ENCODE measurements around the gene IKZF2. TPM values are rescaled to one million over a fixed set of nuclear protein-coding genes. Genes with fewer than 3 reads are reported as not detected.
"Not testable (repeated sequence)": the region's sequence is repeated elsewhere in the genome, so short reads cannot be mapped to it uniquely, and the experiment has no call there.

The IKZF2 gene
- total RNA-seq, 2 donors from 2014 or later: 48.3 to 80.0 TPM

DNA sequence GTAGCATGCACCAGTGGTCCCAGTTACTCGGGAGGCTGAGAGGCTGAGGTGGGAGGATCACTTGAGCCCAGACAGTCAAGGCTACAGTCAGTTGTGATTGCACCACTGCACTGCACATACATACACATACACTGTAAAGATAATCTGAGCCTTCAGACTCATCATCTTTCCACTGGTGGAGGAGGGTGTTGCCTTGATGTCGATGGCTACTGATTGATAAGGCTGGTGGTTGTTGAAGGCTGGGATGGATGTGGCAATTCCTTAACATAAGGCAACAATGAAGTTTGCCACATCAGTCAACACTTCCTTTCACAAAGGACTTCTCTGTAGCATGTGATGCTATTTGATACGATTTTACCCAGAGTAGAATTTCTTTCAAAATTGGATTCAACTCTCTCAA lies 118.8 kb downstream of the IKZF2 start:
- Mint-ChIP-seq H3K4me3 (no peak overlapping the region), H3K27ac (peak overlapping the region; percentile 96 to 97), H3K36me3 (peaks cover 14% of the 10 kb centered on the region), H3K9me3 (no peaks in the 10 kb centered on the region), H3K4me1 (ENCODE audit: low read depth in 2 of 2) (peaks cover 46 to 54% of the 10 kb centered on the region in 2 donors), H3K27me3 (no peaks in the 10 kb centered on the region)
- ATAC-seq (peak in 1 of 2 donors; percentile 63), DNase-seq (ENCODE audit: low spot score) (no peak)

DNA sequence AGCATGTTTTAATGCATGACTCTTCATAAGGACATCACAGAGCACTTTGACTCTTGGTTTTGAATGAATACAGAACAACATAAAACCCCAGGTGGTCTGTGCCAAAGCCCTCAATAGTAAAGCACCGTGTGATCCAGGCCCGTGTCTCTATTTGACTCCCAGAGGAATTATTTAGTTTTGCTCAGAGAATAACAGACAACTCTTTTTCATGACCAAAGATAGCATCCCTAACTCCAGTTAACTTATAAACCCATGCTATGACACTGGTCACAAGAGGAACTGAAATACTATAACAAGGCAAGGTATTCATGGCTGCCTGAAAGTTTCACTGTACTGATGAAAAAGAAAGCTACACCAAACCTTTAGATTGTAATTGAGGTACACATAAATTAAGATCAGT lies 128.4 kb downstream of the IKZF2 start:
- H3K9me3 Mint-ChIP-seq: no peaks in the 10 kb centered on the region
- peaks cover 13% of the 10 kb centered on the region for H3K36me3 Mint-ChIP-seq
- H3K4me1 Mint-ChIP-seq (ENCODE audit: low read depth in 2 of 2): peaks cover 26 to 39% of the 10 kb centered on the region in 2 donors
- H3K4me3 Mint-ChIP-seq: peak overlapping the region; percentile 40
- no peaks in the 10 kb centered on the region for H3K27me3 Mint-ChIP-seq
- DNase-seq (ENCODE audit: low spot score): no peak
- peak overlapping the region; percentile 82 to 83 for H3K27ac Mint-ChIP-seq
- ATAC-seq: peak in 1 of 2 donors; percentile 47

DNA sequence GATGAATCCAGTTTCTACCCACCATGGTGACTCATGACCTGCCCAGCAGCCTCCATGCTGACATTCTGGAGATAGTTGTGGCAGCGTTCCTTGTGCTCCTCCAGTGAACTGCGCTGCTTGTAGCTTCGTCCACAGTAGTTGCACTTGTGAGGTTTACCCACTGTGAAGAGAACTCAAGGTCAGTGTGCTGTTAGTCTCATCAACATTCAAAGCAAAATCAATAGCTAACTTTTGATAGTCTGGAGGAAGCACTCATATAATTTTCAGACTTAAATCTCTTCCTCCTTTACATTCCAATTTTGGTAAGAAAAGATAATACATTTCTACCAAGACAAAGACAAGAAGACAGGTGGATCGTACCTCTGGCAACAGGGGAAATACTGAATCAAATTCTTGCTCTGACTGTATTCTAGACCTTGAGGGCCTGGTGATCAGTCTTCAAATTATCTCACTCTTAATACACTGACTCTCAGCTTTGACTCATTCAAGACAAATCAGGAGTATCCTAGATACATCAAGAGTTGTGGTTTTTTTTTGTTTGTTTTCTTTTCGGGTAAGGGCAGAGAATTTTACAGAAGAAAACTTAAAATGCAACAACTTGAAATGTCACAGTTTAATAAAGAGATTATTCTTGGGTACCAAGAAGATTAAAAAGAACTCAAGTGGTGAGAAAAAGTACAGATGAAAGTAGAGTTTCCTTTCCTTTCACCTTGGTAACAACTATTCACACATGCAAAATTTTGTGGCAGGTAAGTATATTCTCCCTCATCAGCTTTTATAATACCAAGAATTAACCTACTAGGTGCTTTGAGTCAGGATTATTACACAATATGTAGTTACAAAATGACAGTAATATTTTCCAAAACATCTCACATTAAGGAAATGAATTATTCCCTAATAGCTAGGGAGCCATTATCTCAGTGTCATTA lies 129.2 kb downstream of the IKZF2 start:
- DNase-seq (ENCODE audit: low spot score): no peak
- H3K4me3 Mint-ChIP-seq: peak overlapping the region; percentile 40

DNA sequence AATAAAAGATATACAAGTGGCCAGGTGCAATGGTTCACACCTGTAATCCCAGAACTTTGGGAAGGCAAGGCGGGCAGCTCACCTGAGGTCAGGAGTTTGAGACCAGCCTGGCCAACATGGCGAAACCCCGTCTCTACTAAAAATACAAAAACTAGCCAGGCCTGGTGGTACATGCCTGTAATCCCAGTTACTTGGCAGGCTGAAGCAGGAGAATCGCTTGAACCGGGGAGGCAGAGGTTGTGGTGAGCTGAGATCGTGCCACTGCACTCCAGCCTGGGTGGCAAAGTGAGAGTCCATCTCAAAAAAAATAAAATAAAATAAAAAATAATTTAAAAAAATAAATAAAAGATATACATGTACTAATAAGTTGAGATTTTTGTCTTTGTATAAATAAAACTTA lies 130.5 kb downstream of the IKZF2 start:
- DNase-seq (ENCODE audit: low spot score); ATAC-seq; H3K9me3 Mint-ChIP-seq; H3K27me3 Mint-ChIP-seq: not testable (repeated sequence)
- H3K27ac Mint-ChIP-seq: peak overlapping the region; percentile 82 to 83
- peaks cover 28% of the 10 kb centered on the region for H3K36me3 Mint-ChIP-seq
- peak overlapping the region; percentile 40 for H3K4me3 Mint-ChIP-seq
- peaks cover 35 to 49% of the 10 kb centered on the region in 2 donors for H3K4me1 Mint-ChIP-seq (ENCODE audit: low read depth in 2 of 2)

More for the DNA sequence above, 129.2 kb downstream of the IKZF2 start:
- Mint-ChIP-seq H3K9me3 (peaks cover 4% of the 10 kb centered on the region), H3K27me3 (no peaks in the 10 kb centered on the region), H3K27ac (peak overlapping the region; percentile 82 to 83), H3K36me3 (peaks cover 19% of the 10 kb centered on the region), H3K4me1 (ENCODE audit: low read depth in 2 of 2) (peaks cover 26 to 41% of the 10 kb centered on the region in 2 donors)
- peak; percentile 87 to 97 for ATAC-seq

DNA sequence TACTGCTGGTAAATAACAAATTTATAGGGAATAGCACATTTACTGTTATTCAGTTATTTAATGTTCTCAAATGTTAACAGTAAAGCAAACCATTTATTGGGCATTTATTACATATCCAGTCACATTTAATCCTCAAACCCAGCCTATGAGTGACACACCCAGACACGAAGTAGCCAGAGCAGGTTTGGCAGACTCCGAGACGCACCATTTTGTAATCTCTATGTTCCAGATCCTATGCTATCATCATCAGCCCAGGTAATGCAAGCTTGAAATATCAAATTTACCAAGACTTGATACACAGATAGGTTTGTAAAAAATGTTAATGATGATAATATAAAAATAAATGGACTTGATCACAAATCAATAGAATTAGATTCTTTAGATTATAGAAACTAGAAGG lies 131.1 kb downstream of the IKZF2 start:
- DNase-seq (ENCODE audit: low spot score) (no peak), ATAC-seq (no peak)
- H3K27me3 Mint-ChIP-seq: no peaks in the 10 kb centered on the region
- peaks cover 41 to 56% of the 10 kb centered on the region in 2 donors for H3K4me1 Mint-ChIP-seq (ENCODE audit: low read depth in 2 of 2)
- no peak overlapping the region for H3K27ac Mint-ChIP-seq
- peaks cover 28% of the 10 kb centered on the region for H3K36me3 Mint-ChIP-seq
- peaks cover 4% of the 10 kb centered on the region for H3K9me3 Mint-ChIP-seq
- no peak overlapping the region for H3K4me3 Mint-ChIP-seq

DNA sequence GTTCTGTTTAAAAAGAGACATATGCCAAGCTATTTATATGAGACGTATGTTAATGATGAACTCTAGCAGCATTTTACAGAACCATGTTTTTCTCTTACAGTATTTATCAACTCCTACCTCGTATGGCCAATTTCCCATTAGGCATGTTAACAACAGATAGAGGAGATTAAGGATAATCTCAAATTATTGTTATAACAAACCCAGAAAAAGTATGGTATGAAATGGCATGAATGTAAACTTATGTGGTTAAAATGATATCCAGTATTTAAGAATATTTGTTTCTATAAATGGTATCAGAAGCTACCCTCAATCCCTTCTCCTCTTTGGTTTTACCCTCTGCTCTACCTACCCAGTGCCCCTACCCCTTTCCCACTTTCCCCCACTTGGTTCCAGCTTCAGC lies 132.0 kb downstream of the IKZF2 start:
- ATAC-seq: no peak
- no peak for DNase-seq (ENCODE audit: low spot score)
- peak overlapping the region in 1 of 2 donors; percentile 26 for H3K27ac Mint-ChIP-seq

DNA sequence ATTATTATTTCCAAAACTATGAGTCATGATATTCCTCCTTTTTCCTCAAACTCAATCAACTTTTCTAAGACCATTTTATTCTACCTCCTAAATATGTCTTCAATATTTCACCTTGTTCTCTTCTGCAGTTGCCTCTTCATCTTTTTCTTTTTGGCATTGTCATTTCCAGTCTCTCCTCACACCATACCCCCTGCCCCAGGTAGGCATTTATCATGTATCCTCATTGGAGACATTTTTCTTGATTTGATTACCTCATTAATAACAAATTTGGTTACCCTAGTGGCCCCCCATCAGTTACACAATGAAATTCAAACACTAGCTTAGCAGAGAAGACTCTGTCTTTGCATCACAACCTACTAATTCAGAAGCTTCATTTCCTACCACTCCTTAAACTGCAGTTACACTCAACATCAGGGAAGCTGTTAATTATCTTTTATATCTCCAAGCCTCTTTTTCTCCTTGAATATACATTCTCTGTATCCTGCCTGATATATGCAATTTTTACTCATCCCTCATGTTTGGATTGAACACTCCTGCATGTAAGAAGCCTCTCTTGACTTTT lies 133.0 kb downstream of the IKZF2 start:
- DNase-seq (ENCODE audit: low spot score): no peak
- Mint-ChIP-seq H3K9me3 (peaks cover 4% of the 10 kb centered on the region), H3K27ac (peak overlapping the region; percentile 75 to 84), H3K27me3 (no peaks in the 10 kb centered on the region), H3K4me1 (ENCODE audit: low read depth in 2 of 2) (peaks cover 51 to 71% of the 10 kb centered on the region in 2 donors), H3K36me3 (peaks cover 28% of the 10 kb centered on the region), H3K4me3 (peak overlapping the region; percentile 82)
- ATAC-seq: no peak

More for the DNA sequence above, 132.0 kb downstream of the IKZF2 start:
- peaks cover 4% of the 10 kb centered on the region for H3K9me3 Mint-ChIP-seq
- H3K4me3 Mint-ChIP-seq: no peak overlapping the region
- peaks cover 28% of the 10 kb centered on the region for H3K36me3 Mint-ChIP-seq
- H3K4me1 Mint-ChIP-seq (ENCODE audit: low read depth in 2 of 2): peaks cover 48 to 63% of the 10 kb centered on the region in 2 donors
- H3K27me3 Mint-ChIP-seq: no peaks in the 10 kb centered on the region

DNA sequence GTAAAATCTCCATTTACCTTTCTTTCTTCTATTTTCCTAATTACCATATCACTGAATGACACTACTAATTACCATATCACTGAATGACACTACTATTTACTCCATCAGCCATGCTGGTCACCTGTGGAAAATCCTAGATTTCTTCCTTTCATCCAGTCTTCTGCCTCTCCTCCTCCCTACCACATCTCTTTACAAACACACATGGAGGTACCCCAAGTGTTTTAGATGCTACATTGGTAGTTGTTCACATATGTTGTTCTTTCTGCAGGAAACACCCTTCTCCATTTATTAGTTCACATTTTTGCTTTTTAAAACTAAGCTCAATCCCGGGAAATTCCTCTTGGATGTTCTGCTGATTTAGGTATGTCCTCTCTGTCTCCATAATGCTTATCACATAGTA lies 134.0 kb downstream of the IKZF2 start:
- H3K4me3 Mint-ChIP-seq: peak overlapping the region; percentile 72
- peak overlapping the region; percentile 75 to 84 for H3K27ac Mint-ChIP-seq
- ATAC-seq (no peak), DNase-seq (ENCODE audit: low spot score) (no peak)
- H3K4me1 Mint-ChIP-seq (ENCODE audit: low read depth in 2 of 2): peaks cover 48 to 64% of the 10 kb centered on the region in 2 donors
- peaks cover 28% of the 10 kb centered on the region for H3K36me3 Mint-ChIP-seq
- peaks cover 4% of the 10 kb centered on the region for H3K9me3 Mint-ChIP-seq
- H3K27me3 Mint-ChIP-seq: no peaks in the 10 kb centered on the region

DNA sequence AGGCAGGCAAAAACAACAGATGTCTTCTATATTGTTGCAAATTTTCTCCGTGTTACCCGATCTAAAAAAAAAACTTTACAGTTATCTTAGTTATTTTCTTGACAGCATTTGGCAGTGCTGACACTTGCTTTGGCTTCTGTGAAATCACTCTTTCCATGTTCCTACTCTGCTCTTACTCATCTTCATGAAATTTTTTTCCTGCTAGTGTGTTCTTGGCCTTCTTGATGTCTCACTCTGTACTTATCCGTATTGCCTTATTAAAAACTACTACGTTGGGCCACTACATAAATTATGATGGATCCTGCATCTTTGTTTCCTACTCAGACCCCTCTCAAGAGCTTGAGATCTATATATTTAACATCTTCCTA lies 134.4 kb downstream of the IKZF2 start:
- H3K4me1 Mint-ChIP-seq (ENCODE audit: low read depth in 2 of 2): peaks cover 43 to 60% of the 10 kb centered on the region in 2 donors
- no peak for DNase-seq (ENCODE audit: low spot score)
- peaks cover 4% of the 10 kb centered on the region for H3K9me3 Mint-ChIP-seq
- peaks cover 28% of the 10 kb centered on the region for H3K36me3 Mint-ChIP-seq
- H3K4me3 Mint-ChIP-seq: peak overlapping the region; percentile 72
- no peak for ATAC-seq
- H3K27ac Mint-ChIP-seq: peak overlapping the region; percentile 75 to 84
- no peaks in the 10 kb centered on the region for H3K27me3 Mint-ChIP-seq

DNA sequence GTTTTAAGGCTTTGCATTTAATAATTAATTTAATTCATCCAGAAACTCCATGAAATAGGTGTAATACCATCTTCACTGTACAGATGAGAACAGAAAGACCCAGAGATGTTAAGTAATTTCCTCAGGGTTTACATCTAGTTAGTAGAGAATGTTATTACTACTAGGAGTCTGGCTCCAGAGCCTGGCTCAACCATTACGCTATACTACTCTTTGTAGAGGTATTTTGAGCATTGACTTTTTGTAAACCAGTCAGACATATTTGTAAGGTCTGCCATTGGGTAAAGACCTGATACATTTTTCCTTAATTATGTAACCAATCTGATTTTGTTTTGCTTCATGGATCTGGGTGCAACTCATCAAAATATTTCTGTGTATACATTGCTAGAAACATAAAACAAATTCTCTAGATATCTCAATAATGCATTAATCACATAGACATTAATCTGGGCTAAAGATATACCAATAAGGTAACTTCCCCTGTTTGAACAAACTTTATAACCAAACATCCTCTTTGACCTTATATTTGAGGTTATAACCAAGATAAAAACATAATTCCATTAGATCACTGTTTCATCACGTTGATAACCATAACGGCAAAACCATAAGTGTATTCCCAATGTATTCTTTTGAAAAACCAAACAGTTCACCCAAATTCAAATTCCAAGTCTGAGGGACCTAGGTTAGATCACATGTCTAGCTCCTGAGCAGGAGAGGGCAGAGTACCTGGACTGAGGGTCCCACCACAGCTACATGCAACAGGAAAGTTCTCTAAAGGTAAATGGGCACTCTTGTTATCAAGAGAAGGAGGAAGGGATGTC lies 135.0 kb downstream of the IKZF2 start:
- H3K27me3 Mint-ChIP-seq: no peaks in the 10 kb centered on the region
- H3K4me1 Mint-ChIP-seq (ENCODE audit: low read depth in 2 of 2): peaks cover 44 to 60% of the 10 kb centered on the region in 2 donors
- ATAC-seq: peak; percentile 76 to 78
- peaks cover 32% of the 10 kb centered on the region for H3K36me3 Mint-ChIP-seq
- peak overlapping the region; percentile 75 to 84 for H3K27ac Mint-ChIP-seq
- peak overlapping the region; percentile 72 for H3K4me3 Mint-ChIP-seq
- peaks cover 4% of the 10 kb centered on the region for H3K9me3 Mint-ChIP-seq
- no peak for DNase-seq (ENCODE audit: low spot score)

DNA sequence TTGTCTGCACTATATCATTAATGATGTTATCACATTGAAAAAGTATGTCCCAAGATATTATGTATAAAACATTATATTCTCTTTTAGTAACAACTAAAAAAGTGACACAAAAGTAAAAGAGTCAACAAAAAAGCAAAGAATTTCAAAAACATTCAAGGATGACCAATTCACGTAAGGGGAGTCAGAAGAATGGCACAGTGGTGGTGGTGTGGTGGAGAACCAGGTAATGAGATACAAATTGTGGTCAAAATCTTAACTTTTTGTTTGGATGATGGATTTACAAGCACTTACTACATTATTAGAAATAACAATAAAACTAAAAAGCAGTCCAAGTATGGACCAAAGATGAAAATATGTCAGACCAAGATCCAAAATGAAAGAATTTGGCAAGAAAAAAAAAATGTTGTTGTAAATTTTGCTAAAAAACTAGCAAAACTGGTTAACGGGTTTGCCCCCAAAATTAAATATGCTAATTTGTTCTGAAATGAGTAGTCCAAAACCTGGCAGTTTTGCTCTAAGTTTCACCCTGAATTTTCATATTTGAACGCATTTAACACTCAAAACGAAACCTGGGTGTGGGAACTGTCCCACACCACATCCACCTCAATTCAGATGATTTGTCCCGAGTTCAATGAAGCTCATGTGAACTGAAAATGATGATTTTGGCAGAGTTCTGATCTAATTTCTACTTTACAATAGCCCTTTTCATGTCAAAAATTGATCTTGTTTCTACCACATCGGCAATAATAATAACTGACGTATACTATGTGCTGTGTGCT lies 135.8 kb downstream of the IKZF2 start:
- H3K27me3 Mint-ChIP-seq: no peaks in the 10 kb centered on the region

DNA sequence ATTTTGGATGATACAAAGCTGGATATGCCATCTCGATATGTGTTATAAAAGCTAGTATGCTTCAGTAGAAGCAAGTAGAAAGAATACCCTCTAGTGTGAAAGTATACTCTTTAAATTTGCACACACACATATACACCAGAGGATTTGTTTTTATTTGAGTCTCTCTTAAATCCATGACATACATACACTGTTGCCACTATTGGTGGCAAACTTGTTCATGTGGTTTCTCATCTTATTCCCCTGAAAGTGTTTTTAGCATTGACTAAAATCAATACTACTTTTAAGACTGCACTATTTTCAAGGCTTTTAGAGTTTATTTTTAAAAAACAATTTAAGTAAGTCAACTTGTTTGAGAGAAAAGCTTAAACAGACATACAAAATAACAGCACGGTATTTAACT lies 137.4 kb downstream of the IKZF2 start:
- peak overlapping the region; percentile 75 to 84 for H3K27ac Mint-ChIP-seq
- peaks cover 7% of the 10 kb centered on the region for H3K9me3 Mint-ChIP-seq
- H3K27me3 Mint-ChIP-seq: no peaks in the 10 kb centered on the region
- peak overlapping the region; percentile 72 for H3K4me3 Mint-ChIP-seq
- ATAC-seq (peak in 1 of 2 donors; percentile 46), DNase-seq (ENCODE audit: low spot score) (no peak)
- H3K36me3 Mint-ChIP-seq: peaks cover 50% of the 10 kb centered on the region
- peaks cover 55 to 76% of the 10 kb centered on the region in 2 donors for H3K4me1 Mint-ChIP-seq (ENCODE audit: low read depth in 2 of 2)

More for the DNA sequence above, 135.8 kb downstream of the IKZF2 start:
- Mint-ChIP-seq H3K4me3 (peak overlapping the region; percentile 72), H3K27ac (peak overlapping the region; percentile 75 to 84), H3K9me3 (peaks cover 4% of the 10 kb centered on the region), H3K4me1 (ENCODE audit: low read depth in 2 of 2) (peaks cover 42 to 62% of the 10 kb centered on the region in 2 donors), H3K36me3 (peaks cover 35% of the 10 kb centered on the region)
- ATAC-seq (peak; percentile 86 to 92), DNase-seq (ENCODE audit: low spot score) (peak; percentile 79)

DNA sequence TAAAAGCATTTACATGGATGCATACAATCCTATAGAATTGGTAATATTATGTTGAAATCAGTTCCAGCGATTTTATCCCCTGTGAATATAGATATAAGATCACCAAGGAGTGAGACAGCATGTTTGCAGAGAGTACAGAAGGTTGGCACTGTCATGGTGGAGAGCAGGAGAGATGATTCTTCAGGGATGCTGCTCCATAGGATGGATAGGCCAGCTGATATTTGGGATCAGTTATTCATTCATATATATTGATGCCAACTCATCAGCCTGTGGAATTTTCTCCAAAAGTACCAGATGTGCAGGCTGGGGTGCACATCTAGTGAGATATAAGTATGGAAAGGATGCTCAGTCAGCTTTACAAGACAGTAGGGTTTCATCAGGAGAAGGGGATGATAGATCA lies 139.9 kb downstream of the IKZF2 start:
- peaks cover 30% of the 10 kb centered on the region for H3K36me3 Mint-ChIP-seq
- H3K4me3 Mint-ChIP-seq: no peak overlapping the region
- H3K9me3 Mint-ChIP-seq: peaks cover 3% of the 10 kb centered on the region
- no peak overlapping the region for H3K27ac Mint-ChIP-seq
- H3K27me3 Mint-ChIP-seq: no peaks in the 10 kb centered on the region
- peaks cover 40 to 57% of the 10 kb centered on the region in 2 donors for H3K4me1 Mint-ChIP-seq (ENCODE audit: low read depth in 2 of 2)
- DNase-seq (ENCODE audit: low spot score) (no peak), ATAC-seq (no peak)

Measured in natural killer cell treated with Interleukin-12 subunit alpha and Interleukin-12 subunit beta and Interleukin-15 and Interleukin-18, amount 100 ng/mL, for 72 hours (primary cell).